ENCODE results near the gene CCL22.

DNA sequence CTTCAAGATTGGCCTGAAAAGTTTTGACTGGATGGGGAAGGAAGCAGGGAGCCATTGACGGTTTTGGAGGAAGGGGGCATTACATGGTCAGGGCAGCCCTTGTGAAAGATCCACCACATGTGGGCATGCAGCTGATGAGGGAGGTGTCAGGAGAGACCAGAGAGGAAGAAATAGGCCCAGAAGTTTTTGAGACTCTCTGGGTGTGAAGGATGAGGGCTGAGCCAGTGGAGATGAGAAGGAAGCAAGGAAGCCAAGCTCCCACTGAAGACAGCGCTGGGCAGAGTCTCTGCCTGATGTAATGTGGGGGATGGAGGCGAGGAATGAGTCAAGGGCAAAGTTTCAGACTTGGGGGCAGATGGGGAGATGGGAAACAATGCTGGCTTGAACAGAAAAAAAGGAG lies 46.5 kb downstream of the CCL22 start:
- TF ChIP-seq POLR2AphosphoS5 (IDR thresholded peaks at IDR 0.05; ENCODE audit: borderline replicate concordance, low read depth, low read length) (no peak), EZH2 (IDR thresholded peaks at IDR 0.05) (no peak)
